SK-N-SH (cell line): ENCODE data around the gene HUS1. TPM values are rescaled to one million over a fixed set of nuclear protein-coding genes. Genes with fewer than 3 reads are reported as not detected.

Experiments
- CTCF ChIA-PET: fragments of 300-600, 350-600 bp; formaldehyde crosslinking; extraction: SDS; loops from one replicate; lab custom pipeline; 2021; lab: Yijun Ruan, JAX
- POLR2A ChIA-PET: fragments of 350-600 bp; sonication (Branson Sonifier 250); formaldehyde crosslinking; extraction: SDS; loops from one replicate; lab custom pipeline; 2020; ENCODE audit warnings: antibody characterized with exemption, inconsistent platforms; lab: Yijun Ruan, JAX
- DNase-seq: peaks from one replicate; pipeline ENCODE4 v3.0.0; 2012
- H2AFZ ChIP-seq: fragments of 200-600 bp; sonication (generic); 2 replicates; pipeline ENCODE4 v1.8.1; 2016; ENCODE audit warnings: antibody characterized with exemption, mild to moderate bottlenecking, low read depth
- H3F3A ChIP-seq: fragments of 200-600 bp; sonication (generic); replicated peaks from 2 replicates; pipeline ENCODE3; 2016; ENCODE audit warnings: antibody characterized with exemption, mild to moderate bottlenecking; ENCODE audit not compliant: insufficient read depth
- H3K27ac ChIP-seq, 2 experiments: fragments of 200-500 bp in 1 of 2; fragments of 200-600 bp in 1 of 2; sonication (Bioruptor generic) in 1 of 2; sonication (generic), shearing (Covaris generic) in 1 of 2; 2 replicates each; pipeline versions ENCODE4 v1.5.1 to v1.6.1; 2014 to 2016; ENCODE audit warnings: low read depth in 2 of 2, inconsistent platforms in 1 of 2, low read length in 1 of 2, mild to moderate bottlenecking in 1 of 2, mixed read lengths in 1 of 2
- H3K27me3 ChIP-seq: fragments of 200-600 bp; sonication (generic), shearing (Covaris generic); 2 replicates; pipeline ENCODE4 v1.6.1; 2016; ENCODE audit warnings: mixed run types; ENCODE audit not compliant: insufficient read depth
- H3K36me3 ChIP-seq, 2 experiments: fragments of 200-500 bp in 1 of 2; fragments of 200-600 bp in 1 of 2; sonication (Bioruptor generic) in 1 of 2; sonication (generic) in 1 of 2; replicated peaks in 1 of 2; 2 replicates each; pipeline versions ENCODE3 to v1.5.1; 2014 to 2016; ENCODE audit warnings: low read length in 1 of 2, mild to moderate bottlenecking in 1 of 2; ENCODE audit not compliant: insufficient read depth in 2 of 2, control insufficient read depth in 1 of 2
- H3K4me1 ChIP-seq, 2 experiments: fragments of 200-500 bp in 1 of 2; fragments of 200-600 bp in 1 of 2; sonication (Bioruptor generic) in 1 of 2; sonication (generic), shearing (Covaris generic) in 1 of 2; 2 replicates each; pipeline versions ENCODE4 v1.5.1 to v1.6.1; 2014 to 2016; ENCODE audit warnings: low read depth in 1 of 2, low read length in 1 of 2, mixed run types in 1 of 2; ENCODE audit not compliant: insufficient read depth in 2 of 2, control insufficient read depth in 1 of 2
- H3K4me2 ChIP-seq: fragments of 200-600 bp; sonication (generic), shearing (Covaris generic); 2 replicates; pipeline ENCODE4 v1.6.1; 2017; ENCODE audit warnings: mixed run types
- H3K4me3 ChIP-seq, 2 experiments: fragments of 200-500 bp in 1 of 2; fragments of 200-600 bp in 1 of 2; sonication (Bioruptor generic) in 1 of 2; sonication (generic), shearing (Covaris generic) in 1 of 2; 2 replicates each; pipeline versions ENCODE4 v1.5.1 to v1.8.1; 2014 to 2016; ENCODE audit warnings: low read depth in 2 of 2, inconsistent platforms in 1 of 2, low read length in 1 of 2, mild to moderate bottlenecking in 1 of 2, mixed read lengths in 1 of 2, moderate library complexity in 1 of 2
- H3K79me2 ChIP-seq: fragments of 200-600 bp; sonication (generic); 2 replicates; pipeline ENCODE4 v1.8.1; 2017; ENCODE audit warnings: mild to moderate bottlenecking; ENCODE audit not compliant: insufficient read depth
- H3K9ac ChIP-seq: fragments of 200-600 bp; sonication (generic); 2 replicates; pipeline ENCODE4 v1.6.1; 2017; ENCODE audit warnings: mixed run types
- H3K9me2 ChIP-seq: fragments of 200-600 bp; sonication (generic); 2 replicates; pipeline ENCODE4 v1.6.1; 2017; ENCODE audit warnings: mixed run types
- H3K9me3 ChIP-seq: fragments of 200-600 bp; sonication (generic); 2 replicates; pipeline ENCODE4 v1.6.1; 2017; ENCODE audit warnings: mixed run types, mild to moderate bottlenecking, moderate library complexity
- H4K20me1 ChIP-seq: fragments of 200-600 bp; sonication (generic); 2 replicates; pipeline ENCODE4 v1.6.1; 2017; ENCODE audit warnings: mild to moderate bottlenecking, mixed run types; ENCODE audit not compliant: insufficient read depth
- CHD2 ChIP-seq: fragments of 150-350 bp; IDR thresholded peaks from 2 replicates; pipeline ENCODE4 v1.6.1; 2018; ENCODE audit warnings: low read length; ENCODE audit not compliant: partially characterized antibody
- EP300 ChIP-seq, 2 experiments: IDR thresholded peaks; 2 replicates each; pipeline versions ENCODE4 v1.4.0 to v1.6.1; 2012; ENCODE audit warnings: borderline replicate concordance in 1 of 2, low read depth in 1 of 2, low read length in 1 of 2
- EZH2phosphoT487 ChIP-seq: fragments of 200-600 bp; sonication (generic); IDR thresholded peaks from 2 replicates; pipeline ENCODE4 v1.6.1; 2017; ENCODE audit warnings: low read depth, mixed run types, mild to moderate bottlenecking, antibody characterized with exemption, moderate library complexity, borderline replicate concordance
- FOSL2 ChIP-seq: IDR thresholded peaks from 2 replicates; pipeline ENCODE4 v1.4.0; 2012; ENCODE audit warnings: low read depth, mild to moderate bottlenecking, moderate library complexity, borderline replicate concordance
- GABPA ChIP-seq: IDR thresholded peaks from 2 replicates; pipeline ENCODE4 v1.4.0; 2012; ENCODE audit warnings: low read depth, mild to moderate bottlenecking
- GATA2 ChIP-seq: sonication (generic); formaldehyde crosslinking; IDR thresholded peaks from 2 replicates; pipeline ENCODE4 v1.5.0; 2020; ENCODE audit warnings: mild to moderate bottlenecking, missing genetic modification reagents
- IRF3 ChIP-seq: fragments of 150-350 bp; IDR thresholded peaks from 2 replicates; pipeline ENCODE4 v1.6.1; 2016; ENCODE audit warnings: mild to moderate bottlenecking, low read depth, low read length
- JUND ChIP-seq: IDR thresholded peaks from 2 replicates; pipeline ENCODE4 v1.4.0; 2012
- MEF2A ChIP-seq: IDR thresholded peaks from 2 replicates; pipeline ENCODE4 v1.4.0; 2012; ENCODE audit warnings: low read depth, borderline replicate concordance
- MXI1 ChIP-seq: IDR thresholded peaks from 2 replicates; pipeline ENCODE4 v1.6.1; 2012; ENCODE audit warnings: mild to moderate bottlenecking, low read depth, low read length, improper control_type of control experiment
- NFIC ChIP-seq: IDR thresholded peaks from 2 replicates; pipeline ENCODE4 v1.4.0; 2012; ENCODE audit warnings: borderline replicate concordance
- NRF1 ChIP-seq: IDR thresholded peaks from 2 replicates; pipeline ENCODE4 v1.6.1; 2012; ENCODE audit warnings: low read depth, mild to moderate bottlenecking, low read length
- POLR2AphosphoS5 ChIP-seq: IDR thresholded peaks from 2 replicates; pipeline ENCODE4 v1.6.1; 2012; ENCODE audit warnings: low read depth, low read length
- RXRA ChIP-seq: IDR thresholded peaks from 2 replicates; pipeline ENCODE4 v1.4.0; 2012; ENCODE audit warnings: low read depth, mild to moderate bottlenecking, borderline replicate concordance
- SIN3A ChIP-seq: IDR thresholded peaks from 2 replicates; pipeline ENCODE4 v1.6.1; 2012; ENCODE audit warnings: low read depth, mild to moderate bottlenecking, low read length, moderate library complexity, borderline replicate concordance
- SMC3 ChIP-seq: IDR thresholded peaks from 2 replicates; pipeline ENCODE4 v1.6.1; 2012; ENCODE audit warnings: low read depth, low read length, improper control_type of control experiment
- TAF1 ChIP-seq: IDR thresholded peaks from 2 replicates; pipeline ENCODE4 v1.6.1; 2012; ENCODE audit warnings: low read depth, mild to moderate bottlenecking, low read length, moderate library complexity, borderline replicate concordance
- TEAD4 ChIP-seq: IDR thresholded peaks from 2 replicates; pipeline ENCODE4 v1.4.0; 2012; ENCODE audit warnings: mild to moderate bottlenecking, borderline replicate concordance; ENCODE audit not compliant: insufficient read depth
- USF2 ChIP-seq: fragments of 150-350 bp; IDR thresholded peaks from 2 replicates; pipeline ENCODE4 v1.6.1; 2017; ENCODE audit warnings: antibody characterized with exemption, low read length, low read depth, borderline replicate concordance
- WGBS: methylation state at CpG from one replicate; pipeline ENCODE4 v1.1.6; 2017; ENCODE audit warnings: low lambda C conversion rate; 5-methylcytosine and 5-hydroxymethylcytosine counted together
- polyA plus RNA-seq, 3 experiments: library from polyadenylated mRNA; depleted of rRNA; stranded (reverse); fragments of >200 nt; gene quantifications; 2 replicates each; pipeline ENCODE4 v1.2.3, GENCODE V29; 2012
- TF ChIP-seq, protein P1 (sequence below): IDR thresholded peaks from 2 replicates; pipeline ENCODE4 v1.4.0; 2012; ENCODE audit warnings: low read depth, borderline replicate concordance

HUS1 gene
- polyA plus RNA-seq, 1 of the 3 experiments (the other 2 are of a cell fraction) = 17.8 TPM

DNA sequence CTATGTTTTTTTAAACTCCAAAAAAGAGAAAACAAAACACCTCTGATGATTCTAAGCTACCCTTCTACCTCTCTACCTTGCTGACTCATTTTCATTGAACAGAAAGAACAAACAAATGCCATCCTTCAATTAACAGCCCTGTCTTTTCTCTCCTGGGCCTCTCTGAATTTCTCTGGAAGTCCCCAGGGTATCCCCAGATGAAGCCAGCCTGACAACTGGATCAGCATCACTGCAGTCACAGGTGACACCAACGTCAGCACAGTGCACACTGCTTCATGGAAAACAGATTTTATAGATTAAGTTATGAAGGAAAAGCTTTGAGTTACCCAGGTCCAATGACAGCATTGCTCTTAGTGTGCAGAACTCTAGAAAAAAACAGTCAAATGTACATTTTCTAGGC is 5.7 kb downstream of the HUS1 start:
- no peaks in the 10 kb centered on the region for H3K27me3 ChIP-seq
- peaks cover 7 to 8% of the 10 kb centered on the region in 2 experiments; a peak in 3 of 4 replicates for H3K4me1 ChIP-seq
- CTCF ChIA-PET = interaction anchor here (1.0 to 3.2 kb wide), 5 partner anchors 10 to 707 kb away, joined by 4 to 12 read pairs (median 6); no protein-coding TSS in a partner anchor
- H3K9me2 ChIP-seq = no peaks in the 10 kb centered on the region
- no peaks in the 10 kb centered on the region for H4K20me1 ChIP-seq
- no peak overlapping the region for H3K27ac ChIP-seq
- H3K36me3 ChIP-seq = peaks cover 66 to 74% of the 10 kb centered on the region in 2 experiments
- H3K9me3 ChIP-seq = no peaks in the 10 kb centered on the region
- H3K4me3 ChIP-seq = no peak overlapping the region
- peaks cover 12% of the 10 kb centered on the region for H3F3A ChIP-seq
- DNase-seq = no peak
- POLR2A ChIA-PET = no interaction called here
- H3K9ac ChIP-seq = no peak overlapping the region
- H3K4me2 ChIP-seq = no peak overlapping the region
- TF ChIP-seq GABPA = no peak
- no peak for TF ChIP-seq MEF2A
- no peak for TF ChIP-seq SIN3A
- TF ChIP-seq EP300 (IDR thresholded peaks at IDR 0.05; ENCODE audit: borderline replicate concordance in 1 of 2, low read depth in 1 of 2, low read length in 1 of 2) = no peak
- no peak for TF ChIP-seq IRF3
- TF ChIP-seq, protein P1, sequence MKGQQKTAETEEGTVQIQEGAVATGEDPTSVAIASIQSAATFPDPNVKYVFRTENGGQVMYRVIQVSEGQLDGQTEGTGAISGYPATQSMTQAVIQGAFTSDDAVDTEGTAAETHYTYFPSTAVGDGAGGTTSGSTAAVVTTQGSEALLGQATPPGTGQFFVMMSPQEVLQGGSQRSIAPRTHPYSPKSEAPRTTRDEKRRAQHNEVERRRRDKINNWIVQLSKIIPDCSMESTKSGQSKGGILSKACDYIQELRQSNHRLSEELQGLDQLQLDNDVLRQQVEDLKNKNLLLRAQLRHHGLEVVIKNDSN = no peak
- TF ChIP-seq RXRA = no peak
- no peak for TF ChIP-seq JUND
- no peak for TF ChIP-seq FOSL2
- no peak for TF ChIP-seq MXI1
- no peak for TF ChIP-seq TEAD4
- no peak for TF ChIP-seq NRF1
- no peak for TF ChIP-seq USF2
- no peak for TF ChIP-seq TAF1
- no peak for TF ChIP-seq CHD2
- TF ChIP-seq SMC3 = no peak
- TF ChIP-seq NFIC = no peak
- no peak for TF ChIP-seq GATA2 (CRISPR knock-in tag)
- TF ChIP-seq EZH2phosphoT487 = no peak
- no peak for TF ChIP-seq POLR2AphosphoS5
- peaks cover 19% of the 10 kb centered on the region for H3K79me2 ChIP-seq
- no peak overlapping the region for H2AFZ ChIP-seq
- 93% methylated on average over 1 of the region's 1 CpG for WGBS
